Glutamatergic neuron (in vitro differentiated cells): ENCODE results near the gene GRIK3. TPM values are rescaled to one million over a fixed set of nuclear protein-coding genes. Genes with fewer than 3 reads are reported as not detected.

Experiments used
- DNase-seq: peaks from one replicate; pipeline ENCODE4 v3.0.0; 2022
- H3K27ac Mint-ChIP-seq: one replicate; pipeline ENCODE4 v1.8.0; 2020; ENCODE audit warnings: mild to moderate bottlenecking, mixed read lengths, inconsistent platforms; ENCODE audit not compliant: unreplicated experiment
- H3K27me3 Mint-ChIP-seq: one replicate; pipeline ENCODE4 v1.8.0; 2020; ENCODE audit warnings: mild to moderate bottlenecking, moderate library complexity, mixed read lengths, inconsistent platforms; ENCODE audit not compliant: unreplicated experiment
- H3K36me3 Mint-ChIP-seq: one replicate; pipeline ENCODE4 v1.8.0; 2020; ENCODE audit warnings: mild to moderate bottlenecking, mixed read lengths, inconsistent platforms; ENCODE audit not compliant: unreplicated experiment
- H3K4me1 Mint-ChIP-seq: one replicate; pipeline ENCODE4 v1.8.0; 2020; ENCODE audit warnings: mild to moderate bottlenecking, low read depth, mixed read lengths, inconsistent platforms; ENCODE audit not compliant: unreplicated experiment
- H3K4me3 Mint-ChIP-seq: one replicate; pipeline ENCODE4 v1.8.0; 2020; ENCODE audit warnings: mild to moderate bottlenecking, mixed read lengths, inconsistent platforms; ENCODE audit not compliant: unreplicated experiment
- H3K9me3 Mint-ChIP-seq: one replicate; pipeline ENCODE4 v1.8.0; 2020; ENCODE audit warnings: mild to moderate bottlenecking, moderate library complexity, mixed read lengths, inconsistent platforms; ENCODE audit not compliant: unreplicated experiment
- total RNA-seq: library from RNA; stranded (reverse); fragmentation: NEBNext Ultra II Directional; extraction: Animal tissue kit (Norgen Biotek cat#: 25700); gene quantifications from one replicate; pipeline ENCODE4 v1.2.1, GENCODE V29; 2021; ENCODE audit not compliant: unreplicated experiment
- TF ChIP-seq, protein P1 (sequence below): fragments of 200-600 bp; sonication (generic); IDR thresholded peaks from one replicate; pipeline ENCODE4 v1.5.0; 2021; ENCODE audit not compliant: partially characterized antibody, unreplicated experiment

Gene GRIK3
- total RNA-seq, 1 donor from 2014 or later: 60.1 TPM

DNA sequence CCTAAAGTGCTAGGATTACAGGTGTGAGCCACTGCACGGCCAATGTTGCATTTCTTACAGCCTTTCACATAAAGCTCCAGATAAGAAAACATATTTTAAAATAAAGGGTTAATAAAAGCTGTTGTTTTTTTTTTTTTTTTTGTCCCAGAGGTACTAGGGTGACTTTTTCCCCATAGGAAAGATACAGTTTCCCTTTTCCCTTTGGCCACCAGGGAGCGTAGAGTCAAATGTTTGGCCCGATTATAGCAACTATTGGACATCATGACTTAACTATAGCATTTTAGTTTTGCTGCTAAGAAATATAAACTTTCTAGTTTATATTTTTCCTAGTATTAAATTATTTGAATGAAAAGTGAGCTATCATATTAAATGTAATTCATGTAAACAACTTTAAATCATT lies 31.4 kb downstream of the GRIK3 start:
- H3K27me3 Mint-ChIP-seq: peaks cover 2% of the 10 kb centered on the region

DNA sequence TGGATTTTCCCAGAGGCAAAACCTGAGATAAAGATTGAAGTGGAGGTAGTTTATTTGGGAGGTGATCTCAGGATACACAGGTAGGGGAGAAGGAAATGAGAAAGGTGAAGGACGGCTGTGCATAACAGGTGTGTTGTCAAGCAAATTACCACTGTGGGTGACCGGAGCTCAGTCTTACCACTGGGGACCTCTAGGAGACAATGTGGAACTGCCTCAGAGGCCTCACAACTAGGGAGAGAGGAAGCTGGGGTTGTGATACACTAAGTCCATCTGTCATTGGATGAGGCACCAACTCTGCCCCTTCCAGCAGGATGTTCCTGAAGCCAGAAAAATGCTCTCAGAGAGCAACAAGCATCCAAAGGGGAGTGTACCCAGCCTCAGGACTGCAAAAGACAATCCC lies 32.6 kb downstream of the GRIK3 start:
- H3K27ac Mint-ChIP-seq: no peak overlapping the region
- TF ChIP-seq, protein P1, sequence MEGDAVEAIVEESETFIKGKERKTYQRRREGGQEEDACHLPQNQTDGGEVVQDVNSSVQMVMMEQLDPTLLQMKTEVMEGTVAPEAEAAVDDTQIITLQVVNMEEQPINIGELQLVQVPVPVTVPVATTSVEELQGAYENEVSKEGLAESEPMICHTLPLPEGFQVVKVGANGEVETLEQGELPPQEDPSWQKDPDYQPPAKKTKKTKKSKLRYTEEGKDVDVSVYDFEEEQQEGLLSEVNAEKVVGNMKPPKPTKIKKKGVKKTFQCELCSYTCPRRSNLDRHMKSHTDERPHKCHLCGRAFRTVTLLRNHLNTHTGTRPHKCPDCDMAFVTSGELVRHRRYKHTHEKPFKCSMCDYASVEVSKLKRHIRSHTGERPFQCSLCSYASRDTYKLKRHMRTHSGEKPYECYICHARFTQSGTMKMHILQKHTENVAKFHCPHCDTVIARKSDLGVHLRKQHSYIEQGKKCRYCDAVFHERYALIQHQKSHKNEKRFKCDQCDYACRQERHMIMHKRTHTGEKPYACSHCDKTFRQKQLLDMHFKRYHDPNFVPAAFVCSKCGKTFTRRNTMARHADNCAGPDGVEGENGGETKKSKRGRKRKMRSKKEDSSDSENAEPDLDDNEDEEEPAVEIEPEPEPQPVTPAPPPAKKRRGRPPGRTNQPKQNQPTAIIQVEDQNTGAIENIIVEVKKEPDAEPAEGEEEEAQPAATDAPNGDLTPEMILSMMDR: no peak
- no peak for DNase-seq
- peaks cover 2% of the 10 kb centered on the region for H3K27me3 Mint-ChIP-seq
- H3K9me3 Mint-ChIP-seq: peaks cover 4% of the 10 kb centered on the region
- no peaks in the 10 kb centered on the region for H3K36me3 Mint-ChIP-seq
- H3K4me1 Mint-ChIP-seq: no peaks in the 10 kb centered on the region
- H3K4me3 Mint-ChIP-seq: no peak overlapping the region

More for the DNA sequence above, 31.4 kb downstream of the GRIK3 start:
- H3K4me1 Mint-ChIP-seq: no peaks in the 10 kb centered on the region
- H3K36me3 Mint-ChIP-seq: no peaks in the 10 kb centered on the region
- no peak for DNase-seq
- TF ChIP-seq, protein P1: no peak
- no peak overlapping the region for H3K4me3 Mint-ChIP-seq
- H3K27ac Mint-ChIP-seq: no peak overlapping the region
- peaks cover 4% of the 10 kb centered on the region for H3K9me3 Mint-ChIP-seq

DNA sequence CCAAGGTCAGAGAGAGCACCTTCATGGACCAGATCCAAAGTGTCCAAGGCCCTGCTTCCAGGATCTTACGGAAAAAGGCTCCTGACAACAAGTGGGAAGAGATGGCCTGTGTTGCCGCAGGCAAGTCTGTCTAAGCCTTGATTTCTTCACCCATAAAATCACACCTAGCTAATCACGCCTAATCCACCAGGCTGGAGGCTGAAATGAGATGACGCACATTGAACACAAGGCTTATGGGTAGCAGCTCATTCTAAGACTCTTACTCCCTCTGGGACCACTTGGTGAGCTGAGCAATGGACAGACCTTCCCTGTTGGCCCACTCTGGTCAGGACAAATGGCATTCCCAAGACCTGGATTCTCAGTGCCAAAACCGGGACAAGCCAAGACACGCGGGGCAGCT lies 38.2 kb downstream of the GRIK3 start:
- DNase-seq: no peak
- no peak overlapping the region for H3K27ac Mint-ChIP-seq
- TF ChIP-seq, protein P1: no peak
- H3K9me3 Mint-ChIP-seq: peaks cover 8% of the 10 kb centered on the region
- no peak overlapping the region for H3K4me3 Mint-ChIP-seq
- peaks cover 6% of the 10 kb centered on the region for H3K27me3 Mint-ChIP-seq
- H3K36me3 Mint-ChIP-seq: no peaks in the 10 kb centered on the region
- H3K4me1 Mint-ChIP-seq: peaks cover 3% of the 10 kb centered on the region

DNA sequence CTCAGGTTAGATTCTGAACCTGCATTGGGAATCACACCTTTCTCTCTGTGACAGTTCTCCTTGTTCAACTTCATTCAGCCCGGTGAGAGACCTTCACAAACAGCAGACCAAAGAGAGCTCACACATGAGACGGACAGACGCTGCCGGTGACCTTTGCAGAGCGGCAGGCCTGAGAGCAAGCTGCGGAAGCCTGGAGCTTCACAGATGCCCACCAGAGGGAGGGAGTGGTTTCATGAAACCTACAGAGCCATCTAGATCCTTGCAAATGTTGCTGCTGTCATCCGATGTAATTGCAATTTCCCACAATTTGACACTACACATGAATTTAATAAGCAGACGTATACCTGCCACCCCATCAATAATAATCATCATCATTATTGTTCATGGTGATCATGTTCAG lies 39.4 kb downstream of the GRIK3 start:
- Mint-ChIP-seq H3K4me3 (no peak overlapping the region), H3K27ac (no peak overlapping the region), H3K4me1 (peaks cover 3% of the 10 kb centered on the region), H3K36me3 (no peaks in the 10 kb centered on the region), H3K9me3 (peaks cover 6% of the 10 kb centered on the region), H3K27me3 (peaks cover 6% of the 10 kb centered on the region)
- TF ChIP-seq, protein P1: no peak
- DNase-seq: peak; percentile 37

DNA sequence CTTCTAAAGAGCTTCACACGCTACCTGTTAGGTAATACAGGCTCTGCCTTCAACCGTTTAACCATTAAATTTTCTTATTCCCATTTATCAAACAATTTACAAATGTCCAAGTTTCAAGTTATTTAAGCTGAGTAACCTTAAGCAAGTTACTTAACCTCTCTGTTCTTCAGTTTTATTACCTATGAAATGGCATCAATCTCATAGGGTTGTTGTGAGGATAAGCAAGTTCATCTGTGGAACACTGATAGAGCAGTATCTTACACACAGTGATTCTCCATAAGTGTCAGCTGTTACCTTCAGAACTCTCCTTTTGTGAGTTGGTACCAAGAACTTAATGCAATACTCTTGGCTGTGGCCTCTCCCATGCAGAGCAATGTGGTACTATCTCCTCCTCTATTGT lies 40.0 kb downstream of the GRIK3 start:
- TF ChIP-seq, protein P1: no peak
- no peak overlapping the region for H3K4me3 Mint-ChIP-seq
- no peak for DNase-seq
- no peak overlapping the region for H3K27ac Mint-ChIP-seq
- peaks cover 6% of the 10 kb centered on the region for H3K27me3 Mint-ChIP-seq
- H3K4me1 Mint-ChIP-seq: peaks cover 3% of the 10 kb centered on the region
- H3K9me3 Mint-ChIP-seq: peaks cover 6% of the 10 kb centered on the region
- H3K36me3 Mint-ChIP-seq: no peaks in the 10 kb centered on the region
